ENCODE measurements around the gene SCFD2. TPM values are rescaled to one million over a fixed set of nuclear protein-coding genes. Genes with fewer than 3 reads are reported as not detected.

SCFD2 gene
- total RNA-seq, 6 experiments from 2014 or later, result 35.2 to 46.7 (median 41.5) TPM

- peak; percentile 73 for DNase-seq
- TF ChIP-seq CTCF (IDR thresholded peaks at IDR 0.05), result no peak
- Mint-ChIP-seq H3K4me3 (no peak overlapping the region), H3K27ac (peak overlapping the region; percentile 76), H3K4me1 (ENCODE audit: low read depth) (peaks cover 41% of the 10 kb centered on the region), H3K27me3 (ENCODE audit: insufficient read depth) (no peaks in the 10 kb centered on the region), H3K36me3 (ENCODE audit: low read depth) (peaks cover 12% of the 10 kb centered on the region), H3K9me3 (no peaks in the 10 kb centered on the region)
Observed at GRCh38 chr4:53119680-53120079, 246.2 kb downstream of the SCFD2 start.

DNA sequence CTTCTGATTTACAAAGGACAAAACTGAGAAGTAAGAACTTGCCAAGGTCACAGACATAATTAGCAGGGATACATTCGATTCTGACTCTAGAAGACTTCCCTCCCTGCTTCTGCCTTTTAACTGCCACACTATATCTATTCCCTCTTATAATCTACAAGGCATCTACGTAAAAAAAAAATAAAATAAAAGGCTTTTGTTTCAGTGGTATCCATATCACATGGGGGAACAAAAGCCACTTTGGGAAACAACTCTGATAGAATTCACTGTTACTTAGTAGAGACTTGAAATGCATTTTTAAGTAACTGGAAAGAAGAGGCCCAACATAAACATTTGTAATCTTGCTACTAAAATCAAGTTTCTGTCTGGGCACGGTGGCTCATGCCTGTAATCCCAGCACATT lies 247.2 kb downstream of the SCFD2 start:
- H3K36me3 Mint-ChIP-seq (ENCODE audit: low read depth), result peaks cover 15% of the 10 kb centered on the region
- DNase-seq, result no peak
- H3K9me3 Mint-ChIP-seq, result no peaks in the 10 kb centered on the region
- H3K27me3 Mint-ChIP-seq (ENCODE audit: insufficient read depth), result no peaks in the 10 kb centered on the region
- no peak for TF ChIP-seq CTCF (IDR thresholded peaks at IDR 0.05)
- H3K4me1 Mint-ChIP-seq (ENCODE audit: low read depth), result peaks cover 43% of the 10 kb centered on the region
- H3K4me3 Mint-ChIP-seq, result no peak overlapping the region
- H3K27ac Mint-ChIP-seq, result peak overlapping the region; percentile 9; the same call in 1 of the 2 replicates

DNA sequence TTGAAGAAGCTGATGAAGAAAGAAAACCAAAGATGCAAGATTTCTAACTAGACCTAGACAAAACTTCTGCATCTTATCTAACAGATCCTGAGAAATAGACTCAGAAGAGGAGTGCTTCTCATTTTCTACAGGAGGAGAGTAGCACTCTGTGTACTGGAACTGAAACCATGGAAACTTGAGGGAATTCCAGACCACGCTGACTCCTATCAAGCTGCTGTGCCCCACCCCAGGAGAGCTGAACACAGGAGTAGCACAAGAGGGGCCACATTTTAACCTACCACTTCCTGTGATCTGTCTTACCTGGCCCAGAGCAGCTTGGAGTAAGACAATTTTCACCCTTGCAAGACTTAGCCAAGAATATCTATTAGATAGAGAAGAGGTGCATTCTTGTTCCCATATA lies 248.9 kb downstream of the SCFD2 start:
- H3K27ac Mint-ChIP-seq, result peak overlapping the region; percentile 71
- TF ChIP-seq CTCF (IDR thresholded peaks at IDR 0.05), result no peak
- H3K27me3 Mint-ChIP-seq (ENCODE audit: insufficient read depth), result no peaks in the 10 kb centered on the region
- peak; percentile 5 for DNase-seq
- H3K9me3 Mint-ChIP-seq, result no peaks in the 10 kb centered on the region
- H3K4me1 Mint-ChIP-seq (ENCODE audit: low read depth), result peaks cover 53% of the 10 kb centered on the region
- peaks cover 20% of the 10 kb centered on the region for H3K36me3 Mint-ChIP-seq (ENCODE audit: low read depth)
- H3K4me3 Mint-ChIP-seq, result no peak overlapping the region; the same call in 1 of the 2 replicates

DNA sequence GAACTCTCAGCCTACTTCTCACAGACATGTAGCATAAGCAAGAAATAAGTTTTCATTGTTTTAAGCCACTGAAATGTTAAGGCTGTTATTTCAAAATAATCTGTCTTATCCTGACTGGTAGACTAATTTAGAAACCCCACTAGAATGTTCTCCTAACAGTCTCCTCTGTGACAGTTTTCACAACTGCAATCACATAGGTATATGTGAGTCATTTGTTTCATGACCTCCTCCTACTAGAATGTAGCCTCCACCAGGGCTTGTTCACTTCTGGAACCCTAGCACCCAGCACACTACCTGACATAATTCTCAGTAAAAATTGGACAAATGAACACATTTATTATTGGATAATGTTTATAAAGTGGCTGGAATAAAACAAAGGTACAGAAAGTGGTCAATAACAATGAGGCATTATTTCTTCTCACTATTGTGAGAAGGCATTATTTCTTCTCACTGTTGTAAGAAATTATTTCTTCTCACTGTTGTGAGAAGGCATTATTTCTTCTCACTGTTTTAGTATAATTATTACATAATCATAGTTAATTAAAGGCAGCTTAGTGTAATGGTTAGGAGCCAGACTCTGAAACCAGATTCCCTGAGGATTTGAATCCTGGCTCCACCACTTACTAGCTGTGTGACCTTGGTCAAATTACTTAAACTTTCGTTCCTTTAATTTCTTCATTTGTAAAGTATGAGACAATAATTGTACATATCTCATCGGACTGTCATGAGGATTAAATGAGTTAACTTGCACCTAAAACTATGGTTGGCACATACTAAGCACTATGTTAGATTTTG lies 252.2 kb downstream of the SCFD2 start:
- DNase-seq, result no peak
- no peaks in the 10 kb centered on the region for H3K27me3 Mint-ChIP-seq (ENCODE audit: insufficient read depth)
- no peaks in the 10 kb centered on the region for H3K9me3 Mint-ChIP-seq
- no peak overlapping the region for H3K4me3 Mint-ChIP-seq
- peaks cover 35% of the 10 kb centered on the region for H3K4me1 Mint-ChIP-seq (ENCODE audit: low read depth)
- no peak for TF ChIP-seq CTCF (IDR thresholded peaks at IDR 0.05)
- H3K27ac Mint-ChIP-seq, result no peak overlapping the region
- peaks cover 44% of the 10 kb centered on the region for H3K36me3 Mint-ChIP-seq (ENCODE audit: low read depth)

DNA sequence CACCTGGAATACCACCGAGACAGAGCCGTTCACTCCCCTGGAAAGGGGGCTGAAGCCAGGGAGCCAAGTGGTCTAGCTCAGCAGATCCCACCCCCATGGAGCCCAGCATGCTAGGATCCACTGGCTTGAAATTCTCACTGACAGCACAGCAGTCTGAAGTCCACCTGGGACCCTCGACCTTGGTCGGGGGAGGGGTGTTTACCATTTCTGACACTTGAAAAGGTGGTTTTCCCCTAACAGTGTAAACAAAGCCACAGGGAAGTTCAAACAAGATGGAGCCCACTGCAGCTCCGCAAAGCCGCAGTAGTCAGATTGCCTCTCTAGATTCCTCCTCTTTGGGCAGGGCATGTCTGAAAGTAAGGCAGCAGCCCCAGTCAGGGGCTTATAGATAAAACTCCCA lies 260.5 kb downstream of the SCFD2 start:
- no peak for TF ChIP-seq CTCF (IDR thresholded peaks at IDR 0.05)
- peaks cover 33% of the 10 kb centered on the region for H3K4me1 Mint-ChIP-seq (ENCODE audit: low read depth)

More for the DNA sequence above, 260.5 kb downstream of the SCFD2 start:
- no peak for DNase-seq
- no peak overlapping the region for H3K4me3 Mint-ChIP-seq
- H3K9me3 Mint-ChIP-seq, result no peaks in the 10 kb centered on the region
- H3K27ac Mint-ChIP-seq, result no peak overlapping the region
- H3K27me3 Mint-ChIP-seq (ENCODE audit: insufficient read depth), result no peaks in the 10 kb centered on the region; the same call in 1 of the 2 replicates
- peaks cover 42% of the 10 kb centered on the region for H3K36me3 Mint-ChIP-seq (ENCODE audit: low read depth)
